ENCODE results near the gene EVL. TPM values are rescaled to one million over a fixed set of nuclear protein-coding genes. Genes with fewer than 3 reads are reported as not detected.

Gene EVL
- total RNA-seq, 1 donor from 2014 or later = 69.2 TPM

- H3K4me3 ChIP-seq (ENCODE audit: low read depth, low read length) = no peak overlapping the region
- TF ChIP-seq CTCF (conservative IDR thresholded peaks at IDR 0.05; ENCODE audit: low read depth, low read length) = no peak
- no peak for DNase-seq (ENCODE audit: low read depth)
Observed at GRCh38 chr14:100127853-100128455, 62.7 kb downstream of the EVL start.

- no peak overlapping the region for H3K4me3 ChIP-seq (ENCODE audit: low read depth, low read length)
- no peak for DNase-seq (ENCODE audit: low read depth)
- no peak for TF ChIP-seq CTCF (conservative IDR thresholded peaks at IDR 0.05; ENCODE audit: low read depth, low read length)
Observed at GRCh38 chr14:100128688-100129087, 63.5 kb downstream of the EVL start.

DNA sequence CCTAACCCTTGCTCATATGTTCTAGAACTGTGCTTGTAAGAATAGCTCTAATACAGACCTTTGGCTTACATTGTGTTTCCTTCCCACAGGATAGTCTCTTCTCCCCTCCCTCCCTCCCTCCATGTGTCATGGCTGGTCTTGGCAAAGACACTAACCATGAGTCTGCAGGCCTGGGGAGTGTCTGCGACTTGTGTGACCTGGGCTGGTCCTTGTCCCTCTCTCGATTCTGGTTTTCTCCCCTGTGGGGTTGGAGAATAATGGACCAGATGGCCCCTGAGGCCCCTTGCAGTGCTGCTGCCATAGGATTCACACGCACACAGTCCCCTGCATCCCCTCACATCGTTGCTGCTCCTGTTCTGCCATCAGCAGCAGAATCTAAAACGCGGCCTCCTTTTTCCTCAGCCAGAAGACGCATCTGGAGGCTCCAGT, 64.0 kb downstream of the EVL start:
- no peak for DNase-seq (ENCODE audit: low read depth)
- no peak overlapping the region for H3K4me3 ChIP-seq (ENCODE audit: low read depth, low read length)
- no peak for TF ChIP-seq CTCF (conservative IDR thresholded peaks at IDR 0.05; ENCODE audit: low read depth, low read length)

- TF ChIP-seq CTCF (conservative IDR thresholded peaks at IDR 0.05; ENCODE audit: low read depth, low read length) = no peak
- no peak overlapping the region for H3K4me3 ChIP-seq (ENCODE audit: low read depth, low read length)
- DNase-seq (ENCODE audit: low read depth) = no peak
Observed at GRCh38 chr14:100130521-100130920, 65.3 kb downstream of the EVL start.

DNA sequence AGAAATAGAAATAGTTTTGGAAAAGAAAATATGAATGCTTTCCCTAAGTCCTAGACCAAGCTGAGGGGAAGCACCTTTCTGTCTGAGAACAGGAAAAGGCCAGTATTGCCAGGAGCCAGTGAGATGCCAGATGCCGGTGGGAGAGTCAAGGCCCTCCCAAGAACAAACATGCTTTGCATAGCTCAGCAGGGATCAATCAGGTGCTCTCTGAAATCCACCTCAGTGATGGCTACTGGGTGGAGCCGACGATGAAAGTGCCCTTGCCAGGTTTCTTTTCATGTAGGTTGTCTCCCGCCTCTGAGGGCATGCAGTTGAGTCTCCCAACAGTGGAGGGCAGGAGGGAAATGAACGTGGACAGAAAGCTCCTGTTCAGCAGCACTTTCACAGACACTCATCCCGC, 66.0 kb downstream of the EVL start:
- H3K4me3 ChIP-seq (ENCODE audit: low read depth, low read length) = no peak overlapping the region
- no peak for TF ChIP-seq CTCF (conservative IDR thresholded peaks at IDR 0.05; ENCODE audit: low read depth, low read length)
- no peak for DNase-seq (ENCODE audit: low read depth)

GRCh38 chr14:100132161-100132902, 67.1 kb downstream of the EVL start:
- no peak overlapping the region for H3K4me3 ChIP-seq (ENCODE audit: low read depth, low read length)
- TF ChIP-seq CTCF (conservative IDR thresholded peaks at IDR 0.05; ENCODE audit: low read depth, low read length) = no peak
- DNase-seq (ENCODE audit: low read depth) = no peak
